ENCODE data around the gene TMEM14A. TPM values are rescaled to one million over a fixed set of nuclear protein-coding genes. Genes with fewer than 3 reads are reported as not detected.

The TMEM14A gene
- total RNA-seq, 1 donor from 2014 or later = 33.6 TPM

- Mint-ChIP-seq H3K27ac (no peak overlapping the region), H3K27me3 (no peaks in the 10 kb centered on the region), H3K9me3 (ENCODE audit: low read depth) (peaks cover 3% of the 10 kb centered on the region), H3K4me1 (ENCODE audit: low read depth) (peaks cover 10% of the 10 kb centered on the region), H3K36me3 (ENCODE audit: insufficient read depth) (no peaks in the 10 kb centered on the region), H3K4me3 (ENCODE audit: low read depth) (no peak overlapping the region)
- DNase-seq (ENCODE audit: low spot score, unreplicated experiment) = no peak
- no peak for TF ChIP-seq CTCF (IDR thresholded peaks at IDR 0.05; ENCODE audit: unreplicated experiment)
Observed at GRCh38 chr6:52733172-52733571, 62.3 kb downstream of the TMEM14A start.

- Mint-ChIP-seq H3K4me1 (ENCODE audit: low read depth) (peaks cover 5% of the 10 kb centered on the region), H3K36me3 (ENCODE audit: insufficient read depth) (no peaks in the 10 kb centered on the region), H3K9me3 (ENCODE audit: low read depth) (peaks cover 3% of the 10 kb centered on the region), H3K27me3 (no peaks in the 10 kb centered on the region), H3K4me3 (ENCODE audit: low read depth) (no peak overlapping the region), H3K27ac (no peak overlapping the region)
- TF ChIP-seq CTCF (IDR thresholded peaks at IDR 0.05; ENCODE audit: unreplicated experiment) = no peak
- no peak for DNase-seq (ENCODE audit: low spot score, unreplicated experiment)
Observed at GRCh38 chr6:52734072-52734471, 63.2 kb downstream of the TMEM14A start.

- H3K27me3 Mint-ChIP-seq = no peaks in the 10 kb centered on the region
- H3K4me1 Mint-ChIP-seq (ENCODE audit: low read depth) = peaks cover 2% of the 10 kb centered on the region
Observed at GRCh38 chr6:52735071-52735470, 64.2 kb downstream of the TMEM14A start.

GRCh38 chr6:52736145-52736544 is 65.2 kb downstream of the TMEM14A start:
- no peak for TF ChIP-seq CTCF (IDR thresholded peaks at IDR 0.05; ENCODE audit: unreplicated experiment)
- Mint-ChIP-seq H3K27me3 (no peaks in the 10 kb centered on the region), H3K4me1 (ENCODE audit: low read depth) (peaks cover 2% of the 10 kb centered on the region), H3K4me3 (ENCODE audit: low read depth) (no peak overlapping the region), H3K27ac (no peak overlapping the region), H3K9me3 (ENCODE audit: low read depth) (peaks cover 14% of the 10 kb centered on the region), H3K36me3 (ENCODE audit: insufficient read depth) (peaks cover 3% of the 10 kb centered on the region)
- DNase-seq (ENCODE audit: low spot score, unreplicated experiment) = no peak

More at GRCh38 chr6:52735071-52735470, 64.2 kb downstream of the TMEM14A start:
- Mint-ChIP-seq H3K36me3 (ENCODE audit: insufficient read depth) (peaks cover 3% of the 10 kb centered on the region), H3K9me3 (ENCODE audit: low read depth) (peaks cover 9% of the 10 kb centered on the region), H3K4me3 (ENCODE audit: low read depth) (no peak overlapping the region), H3K27ac (no peak overlapping the region)
- no peak for DNase-seq (ENCODE audit: low spot score, unreplicated experiment)
- no peak for TF ChIP-seq CTCF (IDR thresholded peaks at IDR 0.05; ENCODE audit: unreplicated experiment)

Other genes with a start within 250 kb of the TMEM14A start
- 18.6 and 19.9 TPM in 2 replicates for gene TRAM2, start 94.1 kb upstream of the TMEM14A start, total RNA-seq
- 4.6 and 10.7 TPM in 2 replicates for gene GSTA2, start 92.4 kb downstream of the TMEM14A start, total RNA-seq
- gene GSTA1, start 132.7 kb downstream of the TMEM14A start, total RNA-seq = 25.8 and 26.8 TPM in 2 replicates
- gene GSTA5, start 169.7 kb downstream of the TMEM14A start, total RNA-seq = not detected in 2 replicates
- gene GSTA3, start 238.6 kb downstream of the TMEM14A start, total RNA-seq = not detected in 2 replicates

Measured in progenitor cell of endocrine pancreas (in vitro differentiated cells).